Stimulated activated naive CD4-positive, alpha-beta T cell (primary cell): Measurements from ENCODE around the gene CNTNAP2.

Experiments
- DNase-seq, 6 experiments: peaks; one replicate each; lab custom pipeline; 2025; lab: John Stamatoyannopoulos, UW

CNTNAP2 gene

GRCh38 chr7:148344406-148344805 lies 2227.8 kb downstream of the CNTNAP2 start:
- no peak for DNase-seq

- no peak for DNase-seq
Observed at GRCh38 chr7:148347981-148348380, 2231.4 kb downstream of the CNTNAP2 start.

GRCh38 chr7:148348466-148348865 lies 2231.9 kb downstream of the CNTNAP2 start:
- no peak for DNase-seq

GRCh38 chr7:148356303-148356702 lies 2239.7 kb downstream of the CNTNAP2 start:
- no peak for DNase-seq

- no peak for DNase-seq
Observed at GRCh38 chr7:148362541-148362940, 2245.9 kb downstream of the CNTNAP2 start.

- no peak for DNase-seq
Observed at GRCh38 chr7:148367731-148368475, 2251.3 kb downstream of the CNTNAP2 start.

- no peak for DNase-seq
Observed at GRCh38 chr7:148368562-148368961, 2252.0 kb downstream of the CNTNAP2 start.

GRCh38 chr7:148371280-148371937 lies 2254.8 kb downstream of the CNTNAP2 start:
- DNase-seq, result no peak

GRCh38 chr7:148374396-148375259 lies 2258.0 kb downstream of the CNTNAP2 start:
- no peak for DNase-seq

- no peak for DNase-seq
Observed at GRCh38 chr7:148379677-148380076, 2263.1 kb downstream of the CNTNAP2 start.

GRCh38 chr7:148380596-148381419 lies 2264.2 kb downstream of the CNTNAP2 start:
- no peak for DNase-seq

GRCh38 chr7:148382596-148382995 lies 2266.0 kb downstream of the CNTNAP2 start:
- DNase-seq, result no peak

- DNase-seq, result no peak
Observed at GRCh38 chr7:148383651-148384050, 2267.1 kb downstream of the CNTNAP2 start.

- no peak for DNase-seq
Observed at GRCh38 chr7:148385009-148385682, 2268.5 kb downstream of the CNTNAP2 start.

- no peak for DNase-seq
Observed at GRCh38 chr7:148390381-148390780, 2273.8 kb downstream of the CNTNAP2 start.

- no peak for DNase-seq
Observed at GRCh38 chr7:148391591-148391990, 2275.0 kb downstream of the CNTNAP2 start.

- DNase-seq, result no peak
Observed at GRCh38 chr7:148394582-148394981, 2278.0 kb downstream of the CNTNAP2 start.

GRCh38 chr7:148395352-148395811 lies 2278.8 kb downstream of the CNTNAP2 start:
- DNase-seq, result no peak

- DNase-seq, result no peak
Observed at GRCh38 chr7:148395990-148396716, 2279.6 kb downstream of the CNTNAP2 start.

- no peak for DNase-seq
Observed at GRCh38 chr7:148397056-148397455, 2280.5 kb downstream of the CNTNAP2 start.
